ENCODE results near the gene TIMM13.
"Not testable (repeated sequence)": the region's sequence is repeated elsewhere in the genome, so short reads cannot be mapped to it uniquely, and the experiment has no call there.

The TIMM13 gene

GRCh38 chr19:2427429-2428320 lies at the start of gene TIMM13:
Gene TIMM13, minus strand, starts transcription at chr19:2427586. Its CDS starts 53 bp downstream, at chr19:2427533.
- peak; percentile 92 for DNase-seq

DNA sequence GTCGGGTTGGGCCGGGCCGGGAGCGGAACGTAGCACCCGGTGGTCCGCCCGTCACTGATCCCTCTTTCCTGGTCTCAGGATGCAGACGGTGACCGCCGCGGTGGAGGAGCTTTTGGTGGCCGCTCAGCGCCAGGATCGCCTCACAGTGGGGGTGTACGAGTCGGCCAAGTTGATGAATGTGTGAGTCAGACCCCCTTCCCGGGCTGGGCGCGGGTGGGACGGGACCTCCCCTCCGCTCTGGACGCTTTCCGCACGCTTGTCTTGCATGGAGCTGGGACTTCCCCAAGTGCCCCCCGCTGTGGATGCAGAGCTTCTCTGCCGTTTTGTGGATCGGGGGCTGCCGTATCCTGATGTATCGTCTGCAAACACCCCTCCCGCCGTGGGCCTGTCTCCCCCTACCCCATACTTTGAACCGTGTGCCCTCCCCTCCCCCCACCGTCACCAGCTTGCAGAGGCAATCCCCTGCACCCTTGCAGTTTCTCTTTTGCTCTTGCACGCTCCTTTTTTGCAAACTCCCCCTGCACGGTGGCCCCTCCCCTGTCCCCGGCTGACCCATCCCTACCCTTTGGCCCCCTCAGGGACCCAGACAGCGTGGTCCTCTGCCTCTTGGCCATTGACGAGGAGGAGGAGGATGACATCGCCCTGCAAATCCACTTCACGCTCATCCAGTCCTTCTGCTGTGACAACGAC lies 49.2 kb upstream of the TIMM13 start:
- peak; percentile 4 for DNase-seq

GRCh38 chr19:2475702-2476450 lies 48.5 kb upstream of the TIMM13 start, which contains the start of gene GADD45B:
Gene GADD45B, plus strand, starts transcription at chr19:2476127. Its CDS starts 232 bp downstream, at chr19:2476359.
- peak; percentile 94 for DNase-seq

DNA sequence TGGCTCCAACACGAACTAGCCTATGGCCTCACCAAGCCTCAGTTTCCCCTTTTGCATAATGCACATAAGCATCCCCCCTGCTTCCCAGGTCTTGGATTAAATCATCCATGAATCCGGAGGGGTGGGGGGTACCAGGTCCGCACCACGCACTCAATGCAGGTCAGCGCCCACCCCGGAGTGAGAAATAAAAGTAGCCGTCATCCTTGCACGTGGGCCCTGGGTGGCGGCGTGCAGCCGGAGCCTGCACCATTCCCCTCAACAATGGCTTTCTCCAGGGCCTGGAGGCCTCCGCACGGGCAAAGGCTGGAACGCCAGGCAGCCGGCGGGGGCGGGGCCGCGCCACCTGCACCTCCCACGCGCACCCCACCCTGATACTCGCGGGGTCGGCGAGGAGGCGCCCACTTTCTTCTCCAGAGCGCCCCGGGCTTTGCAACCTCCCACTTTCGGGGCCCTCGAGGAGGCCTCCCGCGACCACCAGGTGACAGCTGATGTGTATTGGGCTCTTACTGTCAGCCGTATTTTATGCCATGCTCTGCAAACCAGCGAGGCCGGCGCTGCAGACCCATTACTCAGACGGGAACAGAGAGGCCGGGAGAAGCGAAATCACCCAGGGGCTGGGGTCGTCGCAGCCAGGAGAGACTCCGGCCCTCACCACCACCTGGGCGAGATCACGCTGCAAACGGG lies 47.8 kb upstream of the TIMM13 start:
- no peak for DNase-seq

DNA sequence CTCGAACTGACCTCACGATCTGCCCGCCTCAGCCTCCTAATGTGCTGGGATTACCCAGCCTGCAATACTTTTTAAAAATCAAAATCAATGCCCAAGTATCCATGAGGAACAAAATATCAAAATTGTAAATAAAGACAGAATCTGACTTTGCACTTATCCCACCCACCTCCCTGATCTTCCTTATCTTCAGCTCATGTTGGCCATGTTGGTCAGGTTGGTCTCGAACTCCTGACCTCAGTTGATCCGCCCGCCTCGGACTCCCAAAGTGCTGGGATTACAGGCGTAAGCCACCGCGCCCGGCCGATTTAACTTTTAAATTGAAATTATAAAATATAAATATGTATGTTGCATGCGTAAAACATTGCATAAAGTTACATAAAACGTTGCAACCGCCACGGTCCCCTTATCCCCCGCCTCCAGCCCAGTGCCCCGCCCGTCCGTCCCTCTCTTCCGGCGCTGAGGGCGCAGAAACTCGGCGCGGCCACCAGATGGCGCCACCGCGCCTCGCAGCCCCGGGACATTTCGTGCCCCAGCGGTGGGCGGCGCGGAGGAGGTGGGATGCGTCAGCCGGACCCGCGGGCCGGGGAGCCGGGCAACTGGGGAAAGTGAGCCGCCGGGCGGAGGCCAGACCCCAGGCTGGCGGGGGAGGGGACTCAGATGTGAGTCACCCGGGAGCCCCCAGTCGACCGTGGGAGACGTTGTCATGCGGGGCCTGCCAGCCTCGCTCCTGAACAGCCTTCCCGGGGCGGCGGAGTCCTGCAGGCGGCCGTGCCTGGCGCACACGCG lies 47.0 kb upstream of the TIMM13 start:
- peak; percentile 45 for DNase-seq

DNA sequence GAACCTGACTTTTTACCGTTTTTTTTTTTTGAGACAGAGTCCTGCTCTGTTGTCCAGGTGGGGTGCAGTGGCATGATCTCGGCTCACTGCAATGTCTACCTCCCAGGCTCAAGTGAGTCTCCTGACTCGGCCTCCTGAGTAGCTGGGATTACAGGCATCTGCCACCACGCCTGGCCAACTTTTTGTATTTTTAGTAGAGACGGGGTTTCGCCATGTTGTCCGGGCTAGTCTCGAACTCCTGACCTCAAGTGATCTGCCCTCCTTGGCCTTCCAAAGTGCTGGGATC lies 42.5 kb upstream of the TIMM13 start:
- DNase-seq = not testable (repeated sequence)

GRCh38 chr19:2469102-2469914 lies 41.9 kb upstream of the TIMM13 start:
- DNase-seq = no peak

- DNase-seq = no peak
Measured at GRCh38 chr19:2468596-2468995, 41.2 kb upstream of the TIMM13 start.

DNA sequence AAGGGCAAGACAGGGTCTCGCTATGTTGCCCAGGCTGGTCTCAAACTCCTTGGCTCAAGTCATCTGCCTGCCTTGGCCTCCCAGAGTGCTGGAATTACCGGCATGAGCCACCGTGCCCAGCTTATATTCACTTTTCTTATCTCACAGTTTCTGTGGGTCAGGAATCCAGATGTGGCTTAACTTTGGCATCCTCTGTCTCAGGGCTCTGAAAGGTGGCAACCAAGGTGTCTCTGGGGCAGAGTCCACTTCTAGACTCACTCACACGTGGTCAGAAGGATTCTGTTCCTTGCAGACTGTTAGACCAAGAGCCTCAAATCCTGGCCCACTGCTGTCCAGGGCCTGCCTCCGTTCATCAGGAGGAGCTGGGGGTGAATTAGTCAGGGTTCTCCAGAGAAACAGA lies 37.0 kb upstream of the TIMM13 start:
- no peak for DNase-seq

DNA sequence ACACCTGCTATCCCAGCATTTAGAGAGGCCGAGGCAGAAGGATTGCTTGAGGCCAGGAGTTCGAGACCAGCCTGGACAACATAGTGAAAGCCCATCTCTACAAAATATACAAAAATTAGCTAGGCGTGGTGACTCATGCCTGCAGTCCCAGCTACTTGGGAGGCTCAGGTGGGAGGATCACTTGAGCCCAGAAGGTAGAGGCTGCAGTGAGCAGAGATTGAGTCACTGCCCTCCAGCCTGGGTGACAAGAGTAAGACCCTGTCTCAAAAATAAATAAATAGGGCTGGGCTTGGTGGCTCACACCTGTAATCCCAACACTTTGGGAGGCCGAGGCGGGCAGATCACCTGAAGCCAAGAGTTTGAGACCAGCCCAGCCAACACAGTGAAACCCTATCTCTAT lies 36.3 kb upstream of the TIMM13 start:
- not testable (repeated sequence) for DNase-seq

- DNase-seq = peak; percentile 45
Measured at GRCh38 chr19:2462635-2463421, 35.4 kb upstream of the TIMM13 start.

GRCh38 chr19:2461751-2462634 lies 34.6 kb upstream of the TIMM13 start:
- peak; percentile 10 for DNase-seq

DNA sequence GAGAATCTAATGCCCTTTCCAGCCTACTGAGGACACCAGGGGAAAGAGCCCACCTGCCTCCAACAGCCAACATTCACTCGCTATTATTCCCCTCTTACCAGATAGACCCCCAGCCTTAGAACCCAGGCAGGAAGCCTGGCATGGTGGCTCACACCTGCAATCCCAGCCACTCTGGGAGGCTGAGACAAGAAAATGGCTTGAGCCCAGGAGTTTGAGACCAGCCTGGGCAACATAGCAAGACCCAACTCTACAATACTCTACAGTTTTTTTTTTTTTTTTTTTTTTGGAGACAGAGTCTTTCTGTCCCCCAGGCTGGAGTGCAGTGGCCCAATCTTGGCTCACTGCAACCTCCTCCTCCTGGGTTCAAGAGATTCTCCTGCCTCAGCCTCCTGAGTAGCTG lies 32.9 kb upstream of the TIMM13 start:
- no peak for DNase-seq

DNA sequence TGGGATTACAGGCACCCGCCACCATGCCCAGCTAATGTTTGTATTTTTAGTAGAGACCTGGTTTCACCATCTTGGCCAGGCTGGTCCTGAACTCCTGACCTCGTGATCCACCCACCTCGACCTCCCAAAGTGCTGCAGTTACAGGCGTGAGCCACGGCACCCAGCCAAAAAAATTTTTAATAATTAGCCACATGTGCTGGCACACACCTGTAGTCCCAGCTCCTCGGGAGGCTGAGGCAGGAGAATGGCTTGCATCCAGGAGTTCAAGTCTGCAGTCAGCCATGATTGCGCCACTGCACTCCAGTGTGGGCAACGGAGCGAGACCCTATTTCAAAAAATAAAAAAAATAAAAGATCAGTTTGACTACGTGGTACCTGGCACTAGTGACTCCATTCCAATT lies 31.4 kb upstream of the TIMM13 start:
- DNase-seq = not testable (repeated sequence)

DNA sequence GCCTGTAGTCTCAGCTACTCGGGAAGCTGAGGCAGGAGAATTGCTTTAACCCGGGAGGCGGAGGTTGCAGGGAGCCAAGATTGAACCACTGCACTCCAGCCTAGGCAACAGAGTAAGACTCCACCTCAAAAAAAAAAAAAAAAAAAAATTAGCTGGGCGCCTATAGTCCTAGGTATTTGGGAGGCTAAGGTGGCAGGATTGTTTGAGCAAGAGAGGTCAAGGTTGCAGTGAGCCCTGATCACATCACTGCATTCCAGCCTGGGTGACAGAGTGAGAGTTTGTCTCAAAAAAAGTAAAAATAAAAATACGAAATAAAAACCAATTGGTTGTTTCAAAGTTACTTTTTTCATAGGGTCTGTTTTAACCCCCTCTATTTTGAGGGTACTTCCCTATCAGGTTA lies 30.7 kb upstream of the TIMM13 start:
- no peak for DNase-seq

GRCh38 chr19:2457394-2458037 lies 30.1 kb upstream of the TIMM13 start:
- no peak for DNase-seq

GRCh38 chr19:2455851-2456570 lies 28.6 kb upstream of the TIMM13 start:
- DNase-seq = no peak

Data from NCI-H2029 treated with DMSO at 0.1 percent for 48 hours (cell line).